Posterior vena cava (tissue), 2 donors: Measurements from ENCODE around the gene CAP1. TPM values are rescaled to one million over a fixed set of nuclear protein-coding genes. Genes with fewer than 3 reads are reported as not detected.
"Not testable (repeated sequence)": the region's sequence is repeated elsewhere in the genome, so short reads cannot be mapped to it uniquely, and the experiment has no call there.

Experiments used
- DNase-seq: peaks from one replicate; pipeline ENCODE4 v3.0.0-alpha.2; 2020; ENCODE audit warnings: low spot score
- intact Hi-C, 2 donors: fragments of 100-400 bp; cut with DNase I; formaldehyde crosslinking; loops; one replicate each; pipeline versions ENCODE4 v1.14.1 to v1.14.2; 2022 to 2023
- total RNA-seq, 2 donors: library from RNA; stranded (reverse); fragmentation: NEBNext Ultra II Directional; extraction: Animal tissue kit (Norgen Biotek cat#: 25700); gene quantifications; one replicate each; pipeline ENCODE4 v1.2.1, GENCODE V29; 2021
- donor health status: DM: yes; HTN: yes; CAD: no.
- donor health status: DM: yes; HTN: yes; CAD: no.

The CAP1 gene
- total RNA-seq, 2 donors from 2014 or later, result 402 to 489 TPM

DNA sequence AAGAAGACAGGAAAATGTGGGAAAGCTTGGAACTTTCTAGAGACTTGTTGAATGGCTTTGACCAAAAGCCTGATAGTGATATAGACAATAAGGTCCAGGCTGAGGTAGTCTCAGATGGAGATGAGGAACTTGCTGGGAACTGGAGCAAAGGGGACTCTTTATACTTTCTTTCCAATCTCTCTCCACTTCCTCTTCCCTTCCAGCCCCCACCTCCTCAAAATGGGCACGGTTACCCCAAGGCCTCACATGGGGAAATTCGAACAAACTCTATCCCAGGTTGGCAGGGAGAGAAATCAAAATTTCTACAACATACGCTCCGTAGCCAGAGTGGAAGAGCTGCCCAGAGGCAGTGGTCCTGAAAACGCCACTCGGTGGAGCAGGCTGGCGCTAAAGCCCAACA, 41.3 kb downstream of the CAP1 start:
- no peak for DNase-seq
- intact Hi-C loops, result no loop called here

DNA sequence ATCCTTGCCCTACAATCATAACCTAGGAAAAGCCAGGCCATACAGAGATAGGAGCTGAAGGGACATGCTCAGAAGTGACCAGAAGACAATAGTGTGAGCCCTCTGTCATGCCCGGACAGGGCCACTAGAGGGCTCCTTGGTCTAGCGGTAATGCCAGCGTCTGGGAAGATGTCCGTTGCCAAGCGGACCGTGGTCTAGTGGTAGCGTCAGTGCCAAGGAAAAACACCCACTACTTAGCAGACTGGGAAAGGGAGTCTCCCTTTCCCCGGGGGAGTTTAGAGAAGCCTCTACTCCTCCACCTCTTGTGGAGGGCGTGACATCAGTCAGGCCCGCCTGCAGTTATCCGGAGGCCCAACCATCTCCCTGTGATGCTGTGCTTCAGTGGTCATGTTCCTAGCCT, 44.2 kb downstream of the CAP1 start:
- intact Hi-C loops, result not testable (repeated sequence)
- peak; percentile 87 for DNase-seq

DNA sequence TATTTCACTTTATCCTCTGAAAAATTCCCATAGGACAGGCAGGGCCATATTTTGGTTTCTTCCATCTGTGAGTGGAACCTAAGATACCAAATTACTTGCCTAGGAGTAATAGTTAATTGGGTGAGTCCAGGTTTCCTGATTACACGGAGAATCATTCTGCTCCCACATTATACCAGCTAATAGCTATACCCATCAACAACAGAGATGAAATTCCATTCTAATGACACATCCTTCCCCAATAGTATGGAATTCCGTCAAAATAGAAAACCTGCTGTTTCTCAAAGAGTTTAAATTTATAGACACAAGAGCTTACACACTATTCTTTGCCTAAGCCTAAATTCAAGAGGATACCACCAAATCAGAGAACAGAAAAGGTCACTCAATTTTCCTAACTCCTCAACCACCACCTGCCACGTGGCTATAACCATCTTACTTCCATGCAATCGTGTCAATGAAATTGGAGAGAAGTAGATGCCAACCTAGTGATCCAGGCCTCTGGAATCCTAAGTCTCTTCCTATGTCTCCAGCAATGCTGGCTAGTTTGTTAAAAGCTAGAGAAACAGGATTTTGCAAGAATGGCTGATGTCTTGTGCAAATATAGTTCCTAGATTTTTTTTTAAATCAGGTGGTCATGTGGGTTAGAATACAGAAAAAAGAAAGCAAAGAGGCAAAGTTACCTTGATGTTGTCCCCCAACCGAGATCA, 50.3 kb downstream of the CAP1 start:
- intact Hi-C loops, result no loop called here
- DNase-seq, result no peak

DNA sequence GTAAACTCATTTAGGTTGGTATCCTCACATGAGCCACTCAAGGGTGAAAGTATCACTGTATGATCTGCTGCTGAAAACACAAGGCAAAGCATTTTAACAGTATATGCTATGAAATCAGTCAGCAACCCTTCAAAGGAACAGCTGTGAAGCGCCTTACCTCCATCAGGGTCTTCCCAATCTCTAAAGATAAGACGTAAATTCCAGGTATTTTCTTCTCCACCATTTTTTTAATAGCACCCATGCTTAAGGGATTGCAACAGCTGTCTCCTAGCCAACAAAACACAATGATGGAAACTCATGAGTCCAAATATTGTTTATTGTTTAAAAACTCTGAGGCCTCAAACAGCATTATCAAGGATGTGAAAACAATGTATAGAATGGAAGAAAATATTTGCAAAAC, 51.7 kb downstream of the CAP1 start:
- no peak for DNase-seq
- intact Hi-C loops, result no loop called here

DNA sequence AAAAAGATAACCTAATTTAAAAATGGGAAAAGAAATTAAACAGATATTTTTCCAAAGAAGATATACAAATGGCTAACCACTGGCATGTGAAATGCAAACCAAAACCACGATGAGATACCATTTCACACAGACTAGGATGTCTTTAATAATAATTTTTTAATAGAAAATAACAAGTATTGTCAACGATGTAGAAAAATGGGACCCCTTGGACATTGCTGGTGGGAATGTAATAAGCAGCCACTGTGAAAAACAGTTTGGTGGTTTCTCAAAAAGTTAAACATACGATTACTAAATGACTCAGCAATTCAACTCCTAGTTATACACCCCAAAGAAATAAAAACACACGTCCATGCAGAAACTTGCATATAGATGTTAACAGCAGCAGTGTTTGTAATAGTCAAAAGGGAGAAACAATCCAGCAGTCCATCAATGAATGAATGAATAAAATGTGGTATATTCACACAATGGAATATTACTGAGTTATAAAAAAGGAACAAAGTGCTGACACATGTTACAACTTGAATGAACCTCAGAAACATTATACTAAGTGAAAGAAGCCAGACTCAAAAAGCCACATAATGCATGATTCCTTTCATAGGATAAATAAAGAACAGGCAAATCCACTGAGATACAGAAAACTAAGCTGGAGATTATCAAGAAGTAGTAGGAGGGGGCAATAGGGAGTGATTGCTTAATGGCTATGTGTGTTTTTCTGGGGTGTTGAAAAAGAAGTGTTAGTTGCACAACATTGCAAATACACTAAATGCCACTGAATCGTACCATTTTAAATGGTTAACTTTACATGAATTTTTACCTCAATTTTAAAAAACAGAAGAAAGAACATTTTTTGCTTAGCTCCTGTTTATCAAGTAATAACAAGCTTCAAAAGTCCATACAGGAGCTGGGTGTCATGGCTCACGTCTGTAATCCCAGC, 52.4 kb downstream of the CAP1 start:
- no peak for DNase-seq
- intact Hi-C loops, result no loop called here

DNA sequence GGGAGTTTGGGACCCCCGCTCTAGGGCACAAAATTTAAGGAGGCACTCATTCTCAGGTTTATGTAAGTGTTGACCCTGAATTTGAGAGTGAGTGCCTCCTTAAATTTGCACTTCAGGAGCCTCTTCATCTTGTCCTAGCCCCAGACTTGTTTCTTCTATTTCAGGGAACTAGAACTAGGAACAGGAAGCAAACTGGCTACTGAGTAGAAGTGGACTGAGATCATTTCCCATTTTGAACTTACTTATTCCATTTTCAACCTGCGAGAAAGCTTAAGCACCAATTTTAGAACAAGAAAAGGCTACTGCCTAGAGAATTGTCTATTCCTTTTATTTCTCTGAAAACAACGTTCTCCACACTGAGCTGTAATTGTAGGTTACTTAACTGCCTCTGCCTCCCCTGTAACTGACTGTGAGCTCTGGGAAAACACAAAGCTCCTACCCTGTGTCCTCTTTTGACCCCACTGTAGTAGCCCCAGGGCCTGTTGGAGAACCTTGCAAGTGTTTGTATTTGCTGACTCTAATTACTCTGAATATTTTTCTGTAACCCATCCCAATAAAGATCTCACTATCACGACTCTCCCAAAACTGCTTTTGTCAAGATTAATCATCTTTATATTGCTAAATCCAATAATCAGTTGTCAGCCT, 54.1 kb downstream of the CAP1 start:
- no peak for DNase-seq
- intact Hi-C loops, result no loop called here

DNA sequence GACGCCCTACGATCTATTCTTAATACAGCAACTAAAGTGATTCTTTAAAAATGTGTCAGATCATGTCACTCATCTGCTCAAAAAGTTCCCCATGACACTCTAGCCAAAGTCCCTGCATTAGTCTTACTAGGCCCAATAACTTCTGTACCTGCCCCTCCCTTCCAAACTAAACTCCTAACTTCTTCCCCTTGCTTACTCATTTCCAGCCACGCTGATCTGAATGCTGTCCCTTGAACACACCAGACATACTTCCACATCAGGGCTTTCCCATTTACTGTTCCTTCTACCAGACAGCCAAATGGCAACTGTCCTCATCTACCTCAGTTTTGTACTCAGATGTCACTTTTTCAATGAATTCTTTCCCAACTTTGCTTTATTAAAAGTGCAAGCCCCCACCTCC, 55.3 kb downstream of the CAP1 start:
- intact Hi-C loops, result no loop called here
- no peak for DNase-seq

DNA sequence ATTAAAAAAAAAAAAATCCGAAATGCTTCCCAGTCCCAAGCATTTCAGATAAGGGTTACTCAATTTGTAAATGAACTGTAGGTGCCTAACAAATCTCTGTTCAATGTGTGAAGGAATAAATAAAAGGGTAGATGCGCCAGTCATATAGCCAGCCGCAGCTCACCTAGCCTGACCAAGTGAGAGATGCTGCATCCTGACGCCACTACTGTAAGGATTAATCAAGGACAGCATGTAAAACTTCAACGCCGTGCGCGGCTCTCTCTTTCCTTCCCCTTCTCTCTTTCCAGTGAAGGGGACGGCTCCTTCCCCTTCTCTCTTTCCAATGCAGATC, 56.1 kb downstream of the CAP1 start:
- intact Hi-C loops, result no loop called here

DNA sequence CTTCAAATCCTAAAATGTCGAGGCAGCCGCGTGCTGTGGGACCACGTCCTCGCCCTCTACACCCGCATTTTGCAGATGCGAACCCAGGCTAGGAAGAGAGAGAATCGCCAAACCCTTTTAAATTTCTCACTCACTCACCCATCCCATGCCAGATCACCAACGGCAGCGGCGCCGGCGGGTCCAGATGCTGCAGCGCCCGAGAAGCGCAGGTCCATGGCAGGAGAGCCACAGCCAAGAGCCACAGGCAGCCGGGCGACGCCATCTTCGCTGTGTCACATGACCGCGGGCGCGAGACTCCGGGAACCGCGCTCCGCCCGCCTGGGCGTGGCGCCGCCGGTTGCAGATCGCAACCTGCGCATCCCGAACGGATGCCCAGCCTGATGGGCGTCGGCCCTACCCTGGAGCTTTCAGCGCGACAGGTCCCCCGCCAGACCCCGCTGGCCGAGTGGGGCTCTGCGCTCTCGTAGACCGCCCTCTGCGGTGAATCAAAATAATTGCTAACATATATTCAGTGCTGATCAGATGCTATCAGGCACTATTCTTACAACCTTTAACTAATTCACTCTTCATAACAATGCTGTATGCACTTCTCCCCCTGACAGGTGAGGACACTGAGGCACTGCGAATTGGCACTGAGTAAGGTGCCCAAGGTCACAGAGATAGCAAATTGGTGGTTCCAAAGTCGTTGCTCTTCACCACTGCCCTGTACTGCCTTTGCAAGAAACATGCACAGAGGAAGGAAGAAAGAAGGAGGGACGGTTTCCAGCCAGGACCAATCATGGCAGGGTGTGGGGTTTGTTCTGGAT, 56.7 kb downstream of the CAP1 start, which contains the start of gene PPT1:
PPT1 (minus strand) TSS at position 276 of the 806 bp plus-strand sequence; CDS start at position 262, 14 bp downstream.
- DNase-seq, result peak; percentile 93
- intact Hi-C loops, result no loop called here

More for the DNA sequence above, 56.1 kb downstream of the CAP1 start:
- no peak for DNase-seq

DNA sequence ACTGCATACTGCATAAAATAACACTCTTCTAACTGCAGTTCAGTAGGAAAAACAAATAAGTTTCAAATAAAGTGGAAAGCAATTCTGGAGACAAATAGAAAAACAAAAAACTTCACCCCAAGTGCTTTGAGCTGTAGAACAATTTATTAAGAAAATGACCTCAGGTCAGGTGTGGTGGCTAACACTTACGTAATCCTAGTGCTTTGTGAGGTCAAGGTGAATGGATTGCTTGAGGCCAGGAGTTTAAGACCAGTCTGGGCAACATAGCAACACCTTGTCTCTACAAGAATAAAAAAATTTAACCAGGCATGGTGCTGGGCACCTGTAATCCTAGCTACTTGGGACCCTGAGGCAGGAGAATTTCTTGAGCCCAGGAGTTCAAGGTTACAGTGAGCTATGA, 61.5 kb downstream of the CAP1 start:
- intact Hi-C loops, result no loop called here
- DNase-seq, result no peak

DNA sequence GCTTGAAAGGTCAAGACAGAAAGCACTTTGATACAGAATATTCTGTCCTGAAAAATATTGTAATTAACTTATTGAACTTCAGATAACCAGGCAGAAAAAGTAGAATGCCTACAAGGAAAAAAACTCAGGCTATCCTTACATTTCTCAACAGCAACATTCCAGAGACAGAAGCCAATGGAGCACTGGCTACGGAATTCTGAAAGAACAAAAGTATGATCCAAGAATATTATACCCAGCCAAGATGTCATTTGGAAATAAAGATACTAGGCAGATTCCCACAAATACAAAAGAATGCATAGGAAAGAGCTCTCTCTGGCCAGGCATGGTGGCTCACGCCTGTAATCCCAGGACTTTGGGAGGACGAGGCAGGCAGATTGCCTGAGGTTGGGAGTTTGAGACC, 62.4 kb downstream of the CAP1 start:
- DNase-seq, result no peak

DNA sequence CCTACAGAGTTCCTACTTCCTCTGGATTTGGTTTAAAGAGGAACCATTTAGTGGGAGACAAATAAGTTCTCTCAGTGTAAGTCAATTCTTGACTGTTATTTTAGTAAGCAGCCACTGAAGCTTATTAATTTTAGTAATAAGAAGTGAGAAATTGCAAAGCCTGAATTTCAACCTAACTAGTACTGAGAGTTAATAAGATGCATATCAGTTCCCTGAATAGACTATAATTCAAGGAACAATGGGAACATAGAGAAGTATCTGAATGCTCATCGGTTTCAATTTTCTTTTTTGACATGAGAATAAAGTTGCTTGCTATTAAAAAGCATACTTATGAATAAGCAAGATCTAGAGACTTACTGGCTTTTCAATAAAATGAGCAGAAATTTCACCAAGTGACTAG, 64.5 kb downstream of the CAP1 start:
- DNase-seq, result no peak
- intact Hi-C loops, result loop anchor here in 1 of 2 donors (5.0 kb wide), 1 partner anchor 932 kb away; no protein-coding TSS in a partner anchor

More for the DNA sequence above, 62.4 kb downstream of the CAP1 start:
- intact Hi-C loops, result no loop called here

DNA sequence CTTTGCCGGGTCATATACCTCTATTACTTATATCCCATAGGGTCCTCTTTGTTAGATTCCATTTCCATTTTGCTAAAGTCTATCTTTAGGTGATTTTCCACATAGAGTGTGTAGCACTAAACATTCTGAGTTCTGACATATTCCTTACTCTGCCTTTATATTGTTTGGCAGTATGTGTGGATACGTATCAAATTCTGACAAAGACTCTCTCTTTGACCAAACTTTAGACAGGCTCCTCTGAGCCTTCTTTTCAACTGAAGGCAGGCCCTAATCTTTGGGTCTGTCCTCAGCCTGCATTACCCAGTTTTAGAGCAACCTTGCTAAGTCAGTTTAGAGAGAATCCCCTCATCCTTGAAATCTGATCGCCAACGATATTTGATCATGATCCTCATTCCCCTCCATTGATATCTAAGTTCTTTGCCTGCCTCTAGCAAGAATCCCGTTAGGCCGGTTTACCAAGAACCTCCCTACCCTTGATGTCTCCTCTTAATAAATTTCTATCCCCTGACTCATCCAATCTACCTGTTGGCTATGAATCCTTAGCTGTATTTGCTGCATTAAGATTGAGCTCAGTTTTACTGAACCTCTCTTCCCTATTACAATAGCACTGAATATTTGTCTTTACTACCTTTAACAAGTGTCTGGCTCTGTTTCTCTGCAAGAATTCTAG, 66.9 kb downstream of the CAP1 start:
- no peak for DNase-seq
- intact Hi-C loops, result loop anchor here in 1 of 2 donors (5.0 kb wide), 1 partner anchor 930 kb away; no protein-coding TSS in a partner anchor

DNA sequence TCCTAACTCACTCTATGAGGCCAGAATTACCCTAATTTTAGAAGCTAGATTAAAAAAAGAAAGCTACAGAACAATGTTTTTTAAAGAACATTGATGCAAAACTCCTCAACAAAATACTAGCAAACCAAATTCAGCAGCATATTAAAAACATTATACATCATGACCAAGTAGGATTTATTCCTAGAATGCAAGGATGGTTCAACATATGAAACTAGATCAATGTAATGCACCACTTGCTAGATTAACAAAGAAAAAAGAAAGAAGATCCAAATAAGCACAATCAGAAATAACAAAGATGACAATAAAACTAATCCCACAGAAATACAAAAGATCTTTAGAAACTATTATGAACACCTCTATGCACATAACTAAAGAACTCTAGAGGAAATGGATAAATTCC, 69.9 kb downstream of the CAP1 start:
- intact Hi-C loops, result no loop called here
- DNase-seq, result no peak

DNA sequence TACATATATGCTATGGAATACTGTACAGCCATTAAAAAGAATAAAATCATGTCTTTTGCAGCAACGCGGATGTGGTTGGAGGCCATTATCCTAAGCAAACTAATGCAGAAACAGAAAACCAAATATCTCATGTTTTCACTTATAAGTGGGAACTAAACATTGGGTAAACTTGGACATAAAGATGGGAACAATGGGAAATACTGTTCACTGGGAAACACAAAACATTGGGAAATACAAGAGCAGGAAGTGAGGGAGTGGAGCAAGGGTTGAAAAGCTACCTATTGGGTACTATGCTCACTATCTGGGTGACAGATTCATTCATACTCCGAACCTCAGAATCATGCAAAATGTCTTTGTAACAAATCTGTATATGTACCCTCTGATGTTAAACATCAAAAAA, 73.9 kb downstream of the CAP1 start:
- DNase-seq, result no peak
- intact Hi-C loops, result no loop called here

DNA sequence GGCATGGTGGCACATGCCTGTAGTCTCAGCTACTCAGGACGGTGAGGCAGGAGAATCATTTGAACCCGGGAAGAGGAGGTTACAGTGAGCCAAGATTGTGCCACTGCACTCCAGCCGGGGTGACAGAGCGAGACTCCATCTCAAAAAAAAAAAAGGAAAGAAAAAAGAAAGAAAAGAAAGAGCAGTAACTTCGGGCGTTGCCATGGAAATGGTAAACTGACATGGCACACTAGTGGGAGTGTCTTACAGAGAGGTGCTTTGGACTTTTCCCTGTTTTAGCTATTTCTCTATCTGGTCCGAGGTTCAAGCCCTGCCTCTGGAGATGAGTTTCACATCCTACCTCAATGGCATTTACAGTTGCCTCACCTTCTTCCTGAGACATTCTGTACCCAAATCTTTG, 79.6 kb downstream of the CAP1 start:
- no peak for DNase-seq
- intact Hi-C loops, result no loop called here
